ENCODE data around the gene SHMT2.
A peak's percentile ranks its signal among the peaks of the same experiment; 100 is the strongest.

The SHMT2 gene

DNA sequence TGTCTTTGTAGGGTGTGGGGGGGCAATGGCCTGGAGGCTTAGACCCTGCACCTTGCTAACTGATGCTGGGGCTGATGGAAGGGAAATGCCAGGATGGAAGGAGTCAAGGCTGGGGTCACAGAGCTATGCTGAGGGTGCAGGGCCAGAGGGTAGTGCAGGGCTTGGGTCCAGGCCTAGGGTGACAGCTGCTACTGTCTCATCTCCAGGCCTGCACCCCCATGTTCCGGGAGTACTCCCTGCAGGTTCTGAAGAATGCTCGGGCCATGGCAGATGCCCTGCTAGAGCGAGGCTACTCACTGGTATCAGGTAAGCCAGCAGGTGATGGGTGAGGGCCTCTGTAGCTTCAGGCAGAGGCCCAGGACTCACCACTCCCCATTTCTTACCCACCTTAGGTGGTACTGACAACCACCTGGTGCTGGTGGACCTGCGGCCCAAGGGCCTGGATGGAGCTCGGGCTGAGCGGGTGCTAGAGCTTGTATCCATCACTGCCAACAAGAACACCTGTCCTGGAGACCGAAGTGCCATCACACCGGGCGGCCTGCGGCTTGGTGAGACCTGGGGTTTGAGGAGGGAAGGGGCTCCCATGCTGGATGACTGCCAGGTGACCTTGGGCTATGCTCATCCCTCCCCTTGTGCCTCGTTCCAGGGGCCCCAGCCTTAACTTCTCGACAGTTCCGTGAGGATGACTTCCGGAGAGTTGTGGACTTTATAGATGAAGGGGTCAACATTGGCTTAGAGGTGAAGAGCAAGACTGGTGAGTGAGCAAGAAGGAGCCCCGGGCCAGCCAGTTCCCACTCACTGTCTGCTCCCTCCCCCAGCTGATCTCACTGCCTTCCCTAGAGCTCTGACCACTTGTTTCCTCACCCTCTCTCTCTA is 4.1 kb downstream of the SHMT2 start:
- no peak overlapping the region for H3K4me3 ChIP-seq (ENCODE audit: low read length)
- TF ChIP-seq ZNF274 (IDR thresholded peaks at IDR 0.05; ENCODE audit: low read depth, low read length), result no peak

- no peak overlapping the region for H3K4me3 ChIP-seq (ENCODE audit: low read length)
- no peak for TF ChIP-seq ZNF274 (IDR thresholded peaks at IDR 0.05; ENCODE audit: low read depth, low read length)
These were observed 4.7 kb downstream of the SHMT2 start for GRCh38 chr12:57234233-57234570.

- no peak for TF ChIP-seq ZNF274 (IDR thresholded peaks at IDR 0.05; ENCODE audit: low read depth, low read length)
- H3K4me3 ChIP-seq (ENCODE audit: low read length), result no peak overlapping the region
These were observed 5.1 kb downstream of the SHMT2 start for GRCh38 chr12:57234571-57235016.

DNA sequence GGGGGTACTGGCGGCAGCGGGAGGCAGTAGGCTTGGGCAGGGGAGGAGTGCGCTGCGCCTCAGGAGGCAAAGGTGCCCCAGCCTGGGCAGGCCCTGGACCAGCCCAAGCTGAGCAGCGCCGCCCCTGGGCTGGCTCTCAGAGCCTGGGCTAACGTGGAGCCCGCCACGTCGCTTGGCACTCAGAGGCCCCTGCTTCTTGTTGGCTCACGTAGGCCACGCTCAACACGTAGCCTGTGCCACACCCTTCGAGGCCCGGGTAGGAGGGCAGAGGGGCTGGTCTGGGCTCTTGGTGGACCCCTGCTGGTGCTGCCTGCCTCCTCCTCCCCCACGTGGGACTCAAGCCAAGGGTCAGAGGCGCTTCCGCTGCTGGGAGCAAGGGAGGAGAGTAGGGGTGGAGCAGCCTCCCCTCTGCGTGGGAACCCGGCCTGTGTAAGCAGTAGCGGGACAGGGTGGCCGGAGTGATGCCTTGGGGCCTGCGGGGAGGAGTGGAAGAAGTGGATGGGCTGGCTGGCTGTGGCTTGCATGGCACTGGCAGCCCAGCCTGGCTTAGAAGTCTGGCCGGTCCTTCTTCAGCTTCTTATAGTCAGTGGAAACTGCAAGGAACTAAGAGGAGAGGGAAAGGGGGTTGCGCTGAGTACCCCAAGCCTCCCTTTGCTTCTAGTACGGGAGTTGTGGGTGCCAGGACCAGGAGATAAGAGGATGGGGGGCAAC is 5.7 kb downstream of the SHMT2 start:
- no peak for TF ChIP-seq ZNF274 (IDR thresholded peaks at IDR 0.05; ENCODE audit: low read depth, low read length)
- H3K4me3 ChIP-seq (ENCODE audit: low read length), result no peak overlapping the region

GRCh38 chr12:57235728-57236131 is 6.2 kb downstream of the SHMT2 start:
- no peak for TF ChIP-seq ZNF274 (IDR thresholded peaks at IDR 0.05; ENCODE audit: low read depth, low read length)
- H3K4me3 ChIP-seq (ENCODE audit: low read length), result no peak overlapping the region

GRCh38 chr12:57236201-57236924 is 6.9 kb downstream of the SHMT2 start:
- H3K4me3 ChIP-seq (ENCODE audit: low read length), result no peak overlapping the region
- no peak for TF ChIP-seq ZNF274 (IDR thresholded peaks at IDR 0.05; ENCODE audit: low read depth, low read length)

GRCh38 chr12:57236925-57237595 is 7.5 kb downstream of the SHMT2 start:
- H3K4me3 ChIP-seq (ENCODE audit: low read length), result no peak overlapping the region
- TF ChIP-seq ZNF274 (IDR thresholded peaks at IDR 0.05; ENCODE audit: low read depth, low read length), result no peak

- H3K4me3 ChIP-seq (ENCODE audit: low read length), result no peak overlapping the region
- TF ChIP-seq ZNF274 (IDR thresholded peaks at IDR 0.05; ENCODE audit: low read depth, low read length), result no peak
These were observed 8.1 kb downstream of the SHMT2 start for GRCh38 chr12:57237596-57237931.

GRCh38 chr12:57237932-57238853 is 8.7 kb downstream of the SHMT2 start:
- H3K4me3 ChIP-seq (ENCODE audit: low read length), result peak overlapping the region; percentile 23; the same call in 1 of the 2 replicates
- TF ChIP-seq ZNF274 (IDR thresholded peaks at IDR 0.05; ENCODE audit: low read depth, low read length), result no peak

DNA sequence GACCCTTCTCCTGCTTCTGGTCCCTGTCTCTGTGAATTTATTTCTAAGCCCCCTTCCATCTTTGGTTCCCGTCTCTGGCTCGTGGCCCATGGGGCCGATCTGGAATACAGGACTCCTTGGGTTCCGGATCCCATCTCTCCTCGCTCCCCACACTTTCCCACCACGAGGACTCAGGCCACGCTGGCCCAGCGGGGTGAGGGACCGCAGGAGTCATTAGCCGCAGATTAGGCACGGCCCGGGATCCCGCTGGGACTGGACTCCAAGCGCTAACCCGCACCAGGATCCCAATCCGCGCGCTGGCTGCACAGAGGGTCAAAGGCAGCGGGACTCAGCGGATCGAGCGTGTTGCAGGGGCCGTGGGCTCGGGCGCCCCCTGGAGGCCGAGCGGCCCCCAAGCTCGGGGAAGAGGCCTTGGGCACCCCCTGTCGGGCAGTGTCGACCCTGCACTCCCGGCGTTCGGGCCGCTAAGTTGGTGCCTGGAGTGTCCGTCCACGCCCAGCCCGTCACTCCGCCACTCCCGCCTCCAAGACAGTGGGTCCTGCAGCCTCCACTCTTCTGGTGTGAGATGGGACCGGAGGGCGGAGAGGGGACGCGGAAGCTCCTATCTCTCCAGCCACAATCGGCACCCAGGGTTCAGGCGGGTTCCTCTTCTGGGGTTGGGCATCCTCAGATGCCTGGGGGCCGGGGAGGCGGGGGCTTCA is 9.5 kb downstream of the SHMT2 start:
- peak overlapping the region; percentile 61; the same call in 1 of the 2 replicates for H3K4me3 ChIP-seq (ENCODE audit: low read length)

GRCh38 chr12:57239587-57240065 is 10.1 kb downstream of the SHMT2 start:
- TF ChIP-seq ZNF274 (IDR thresholded peaks at IDR 0.05; ENCODE audit: low read depth, low read length), result no peak
- H3K4me3 ChIP-seq (ENCODE audit: low read length), result peak overlapping the region; percentile 61; the same call in 1 of the 2 replicates

More for the DNA sequence above, 9.5 kb downstream of the SHMT2 start:
- TF ChIP-seq ZNF274 (IDR thresholded peaks at IDR 0.05; ENCODE audit: low read depth, low read length), result no peak
